ENCODE data around the gene FGF12. TPM values are rescaled to one million over a fixed set of nuclear protein-coding genes. Genes with fewer than 3 reads are reported as not detected.

FGF12 gene
- total RNA-seq, 1 experiment from 2014 or later, result 1.5 TPM

GRCh38 chr3:192700885-192701284 is 26.5 kb downstream of the FGF12 start:
- in situ Hi-C loops (cut with HindIII; ENCODE audit: low pct_unique_long_range_greater_than_20kb, low sequenced_read_pairs), result no loop called here
- no peak for DNase-seq (ENCODE audit: low read depth)

DNA sequence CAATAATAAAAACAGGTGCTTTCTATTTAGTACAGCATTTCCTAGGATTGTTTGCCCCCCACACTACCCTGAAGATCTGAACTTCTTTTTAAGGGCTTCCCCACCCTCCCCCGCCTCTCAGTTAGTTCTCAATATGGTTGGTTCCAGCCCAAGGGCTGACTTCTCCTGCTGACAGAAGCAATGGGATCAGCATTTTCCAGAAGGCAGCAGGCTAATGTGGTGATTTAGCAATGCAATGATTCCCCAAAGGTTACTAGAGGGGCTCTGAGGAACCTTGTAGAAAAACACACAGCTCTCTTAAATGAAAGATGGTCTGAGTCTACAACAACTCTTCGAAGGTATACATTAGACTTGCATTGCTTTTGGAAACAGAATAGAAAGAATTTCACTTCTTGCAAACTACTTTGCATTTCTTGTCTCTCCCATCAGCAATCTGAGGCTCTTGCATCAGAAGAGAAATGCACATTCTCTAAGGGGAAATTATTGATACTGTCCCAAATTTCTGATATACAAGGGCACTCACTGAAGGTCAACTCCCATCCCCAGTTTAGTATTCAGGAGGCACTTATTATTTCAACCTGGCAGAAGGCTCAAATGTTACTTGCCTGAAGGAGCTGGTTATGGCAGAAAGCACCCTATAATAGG is 30.3 kb downstream of the FGF12 start:
- DNase-seq (ENCODE audit: low read depth), result no peak
- in situ Hi-C loops (cut with HindIII; ENCODE audit: low pct_unique_long_range_greater_than_20kb, low sequenced_read_pairs), result no loop called here

GRCh38 chr3:192687488-192688152 is 39.7 kb downstream of the FGF12 start:
- in situ Hi-C loops (cut with HindIII; ENCODE audit: low pct_unique_long_range_greater_than_20kb, low sequenced_read_pairs), result no loop called here
- DNase-seq (ENCODE audit: low read depth), result no peak

DNA sequence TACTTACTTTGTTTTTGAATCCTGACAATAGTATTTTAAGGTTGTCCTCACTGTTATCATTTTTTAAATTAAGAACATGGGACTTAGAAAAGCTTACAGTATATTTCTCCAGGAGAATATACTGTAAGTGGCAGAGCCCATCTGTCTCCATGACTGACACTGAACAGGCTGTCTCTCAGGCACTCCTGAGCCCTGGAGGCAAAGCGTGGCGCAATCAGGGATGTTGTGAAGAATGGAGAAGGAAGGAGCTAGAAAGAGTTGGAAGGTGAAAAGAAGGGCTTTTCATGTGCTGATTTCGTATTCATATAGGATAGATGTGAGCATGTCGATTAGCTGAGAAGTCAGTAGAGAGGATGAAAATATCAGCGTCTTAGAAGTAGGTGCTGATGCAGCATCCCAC is 41.5 kb downstream of the FGF12 start:
- DNase-seq (ENCODE audit: low read depth), result no peak
- in situ Hi-C loops (cut with HindIII; ENCODE audit: low pct_unique_long_range_greater_than_20kb, low sequenced_read_pairs), result no loop called here

GRCh38 chr3:192684151-192684550 is 43.2 kb downstream of the FGF12 start:
- in situ Hi-C loops (cut with HindIII; ENCODE audit: low pct_unique_long_range_greater_than_20kb, low sequenced_read_pairs), result no loop called here

GRCh38 chr3:192675958-192676649 is 51.2 kb downstream of the FGF12 start:
- in situ Hi-C loops (cut with HindIII; ENCODE audit: low pct_unique_long_range_greater_than_20kb, low sequenced_read_pairs), result no loop called here

More at GRCh38 chr3:192684151-192684550, 43.2 kb downstream of the FGF12 start:
- no peak for DNase-seq (ENCODE audit: low read depth)

GRCh38 chr3:192655628-192656027 is 71.7 kb downstream of the FGF12 start:
- no peak for DNase-seq (ENCODE audit: low read depth)
- in situ Hi-C loops (cut with HindIII; ENCODE audit: low pct_unique_long_range_greater_than_20kb, low sequenced_read_pairs), result no loop called here

More at GRCh38 chr3:192675958-192676649, 51.2 kb downstream of the FGF12 start:
- no peak for DNase-seq (ENCODE audit: low read depth)

GRCh38 chr3:192655040-192655439 is 72.3 kb downstream of the FGF12 start:
- in situ Hi-C loops (cut with HindIII; ENCODE audit: low pct_unique_long_range_greater_than_20kb, low sequenced_read_pairs), result no loop called here
- DNase-seq (ENCODE audit: low read depth), result no peak

DNA sequence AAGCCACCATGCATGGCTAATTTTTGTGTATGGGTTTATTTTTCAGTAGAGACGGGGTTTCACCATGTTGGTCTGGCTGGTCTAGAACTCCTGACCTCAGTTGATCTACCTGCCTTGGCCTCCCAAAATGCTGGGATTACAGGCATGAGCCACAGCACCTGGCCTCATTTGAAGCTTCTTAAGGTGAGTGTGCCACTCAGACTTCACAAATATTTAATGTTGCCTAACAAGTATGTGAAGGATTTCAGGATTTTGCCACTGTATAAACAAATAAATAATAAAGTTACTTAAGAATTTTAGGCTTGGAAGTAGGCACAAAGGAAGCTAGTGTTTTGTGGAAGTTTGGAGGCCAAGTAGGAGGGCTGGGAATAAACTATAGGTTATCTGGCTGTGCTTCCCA is 73.5 kb downstream of the FGF12 start:
- in situ Hi-C loops (cut with HindIII; ENCODE audit: low pct_unique_long_range_greater_than_20kb, low sequenced_read_pairs), result no loop called here
- no peak for DNase-seq (ENCODE audit: low read depth)

DNA sequence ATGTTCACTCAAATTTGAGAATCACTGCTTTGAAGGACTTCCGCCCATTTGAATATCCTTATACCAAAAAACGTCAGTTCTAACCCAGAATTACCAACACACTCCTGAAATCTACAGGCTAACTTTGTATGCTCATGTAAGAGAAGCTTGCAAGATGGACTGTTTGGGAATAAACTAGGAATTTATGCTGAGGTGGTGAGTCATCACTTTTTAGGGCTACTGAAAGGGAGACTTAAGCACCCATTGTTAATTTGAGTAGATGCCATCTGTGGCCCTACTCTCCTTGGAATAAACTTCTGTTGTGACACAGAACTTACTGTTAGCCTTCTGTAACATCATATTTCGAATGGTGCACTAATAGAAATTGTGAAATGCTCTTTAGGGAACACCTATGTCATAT is 74.6 kb downstream of the FGF12 start:
- no peak for DNase-seq (ENCODE audit: low read depth)
- in situ Hi-C loops (cut with HindIII; ENCODE audit: low pct_unique_long_range_greater_than_20kb, low sequenced_read_pairs), result no loop called here

- in situ Hi-C loops (cut with HindIII; ENCODE audit: low pct_unique_long_range_greater_than_20kb, low sequenced_read_pairs), result no loop called here
- no peak for DNase-seq (ENCODE audit: low read depth)
These were observed 75.4 kb downstream of the FGF12 start for GRCh38 chr3:192651836-192652512.

DNA sequence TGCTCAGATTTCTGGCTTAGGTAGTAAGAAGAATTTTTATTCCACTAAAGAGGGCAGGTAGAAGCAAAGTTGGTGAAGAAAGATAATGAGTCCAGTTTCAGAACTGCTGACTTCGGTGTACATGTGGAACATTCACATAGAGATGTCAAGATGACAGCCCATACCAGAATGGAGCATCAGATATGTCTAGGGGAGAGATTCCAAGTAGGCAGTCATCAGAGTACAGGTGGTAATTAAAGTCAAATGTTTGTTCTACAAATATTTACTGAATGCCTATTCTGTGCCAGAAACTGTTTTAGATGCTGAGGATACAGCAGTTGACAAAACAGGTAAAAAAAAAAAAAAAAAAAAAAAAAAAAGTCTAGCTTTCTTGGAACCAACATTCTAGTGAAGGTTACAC is 81.9 kb downstream of the FGF12 start:
- in situ Hi-C loops (cut with HindIII; ENCODE audit: low pct_unique_long_range_greater_than_20kb, low sequenced_read_pairs), result no loop called here
- DNase-seq (ENCODE audit: low read depth), result no peak

DNA sequence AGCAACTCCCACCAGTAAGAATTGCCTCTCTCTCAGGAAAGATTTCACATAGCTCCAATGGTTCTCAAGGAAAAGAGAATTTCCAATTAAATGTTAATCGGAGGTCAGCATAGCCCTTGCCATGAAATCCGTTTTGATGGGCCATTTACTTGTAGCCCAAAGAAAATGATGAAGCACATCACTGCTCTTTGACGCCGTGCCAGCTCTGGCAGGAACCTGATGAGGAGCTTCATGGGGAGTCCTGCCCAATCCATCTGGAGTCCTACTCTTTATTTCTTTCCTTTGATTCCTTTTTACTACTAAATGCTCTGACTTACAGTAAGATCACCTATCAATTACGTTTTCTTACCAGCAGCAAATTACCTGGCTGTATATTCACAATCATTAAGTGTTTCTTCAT is 84.7 kb downstream of the FGF12 start:
- DNase-seq (ENCODE audit: low read depth), result no peak
- in situ Hi-C loops (cut with HindIII; ENCODE audit: low pct_unique_long_range_greater_than_20kb, low sequenced_read_pairs), result no loop called here

GRCh38 chr3:192641919-192642318 is 85.4 kb downstream of the FGF12 start:
- no peak for DNase-seq (ENCODE audit: low read depth)
- in situ Hi-C loops (cut with HindIII; ENCODE audit: low pct_unique_long_range_greater_than_20kb, low sequenced_read_pairs), result no loop called here

- DNase-seq (ENCODE audit: low read depth), result no peak
- in situ Hi-C loops (cut with HindIII; ENCODE audit: low pct_unique_long_range_greater_than_20kb, low sequenced_read_pairs), result no loop called here
These were observed 87.4 kb downstream of the FGF12 start for GRCh38 chr3:192639987-192640386.

- no peak for DNase-seq (ENCODE audit: low read depth)
- in situ Hi-C loops (cut with HindIII; ENCODE audit: low pct_unique_long_range_greater_than_20kb, low sequenced_read_pairs), result no loop called here
These were observed 89.5 kb downstream of the FGF12 start for GRCh38 chr3:192637803-192638202.

DNA sequence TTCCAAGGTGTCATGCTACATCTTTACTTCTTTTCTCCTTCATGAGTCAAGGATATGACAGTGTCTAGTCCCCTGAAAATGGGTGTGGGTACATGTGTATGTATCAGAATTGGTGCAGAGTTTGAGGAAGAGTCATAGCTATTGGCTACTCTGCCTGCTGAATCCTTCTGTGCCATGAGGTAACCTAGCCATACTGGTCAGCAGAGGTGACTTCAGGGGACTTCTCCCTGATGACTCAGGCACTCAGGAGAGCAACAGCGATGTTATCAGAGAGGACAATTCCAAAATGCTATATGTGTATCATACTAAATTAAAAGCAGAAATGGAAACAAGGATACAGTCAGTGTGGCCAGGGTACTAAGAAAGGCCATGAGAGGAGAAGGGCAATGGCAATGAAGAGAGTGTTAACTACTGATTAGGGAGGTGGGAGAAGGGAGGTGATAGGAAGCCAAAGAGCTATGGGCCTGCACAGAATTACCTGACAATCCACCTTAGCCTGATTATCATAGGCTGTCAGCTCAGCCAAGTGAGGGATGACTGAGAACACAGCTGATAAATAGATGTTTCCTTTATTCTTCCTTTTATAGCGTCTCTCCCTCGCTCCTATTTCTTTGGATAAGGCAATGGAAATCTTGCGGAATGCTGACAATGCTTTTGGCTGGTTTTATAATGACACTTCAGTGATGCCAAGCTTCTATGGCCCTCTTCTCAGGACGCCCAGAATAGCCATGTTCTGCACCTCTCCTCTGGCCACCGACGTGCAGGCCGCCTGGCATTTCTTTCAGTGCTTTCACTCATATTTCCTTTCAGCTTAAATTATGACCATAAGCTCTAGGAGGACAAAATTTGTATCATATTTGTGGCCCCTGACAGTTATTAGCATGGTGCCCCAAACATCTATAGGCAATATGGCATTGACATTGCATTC is 90.6 kb downstream of the FGF12 start:
- in situ Hi-C loops (cut with HindIII; ENCODE audit: low pct_unique_long_range_greater_than_20kb, low sequenced_read_pairs), result no loop called here
- no peak for DNase-seq (ENCODE audit: low read depth)

DNA sequence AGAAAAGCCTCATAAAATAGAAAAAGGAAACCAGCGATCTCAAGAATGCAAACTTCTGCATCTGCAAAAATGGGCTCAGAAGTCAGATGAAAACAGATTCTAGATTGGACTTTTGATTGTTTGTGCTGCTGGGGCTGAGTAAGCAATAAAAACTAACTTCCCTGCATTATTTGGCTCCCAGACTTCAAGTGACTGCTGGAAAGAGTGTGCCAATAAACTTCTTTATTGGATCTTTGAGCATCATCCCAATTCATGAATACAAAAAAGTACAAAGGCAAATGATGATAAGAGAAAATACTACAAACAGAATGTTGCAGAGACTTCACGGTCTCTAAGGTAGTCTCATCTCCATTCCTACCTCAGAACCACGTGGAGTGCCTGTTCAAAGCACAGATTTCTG is 97.9 kb downstream of the FGF12 start:
- DNase-seq (ENCODE audit: low read depth), result no peak
- in situ Hi-C loops (cut with HindIII; ENCODE audit: low pct_unique_long_range_greater_than_20kb, low sequenced_read_pairs), result no loop called here
